Ovary (tissue), 9 donors: ENCODE results near the gene MRPL51. TPM values are rescaled to one million over a fixed set of nuclear protein-coding genes. Genes with fewer than 3 reads are reported as not detected.

ENCODE experiments used
- DNase-seq, 5 donors: peaks; one replicate each; pipeline ENCODE4 v3.0.0-alpha.2; 2019 to 2020
- H3K27ac ChIP-seq, 2 donors: fragments of 200-600 bp; one replicate each; pipeline versions ENCODE4 v1.5.1 to v1.8.0; 2019 to 2022
- H3K27me3 ChIP-seq: fragments of 200-600 bp; one replicate; pipeline ENCODE4 v1.8.0; 2022
- H3K36me3 ChIP-seq: fragments of 200-600 bp; sonication (generic); one replicate; pipeline ENCODE4 v1.5.1; 2019
- H3K4me1 ChIP-seq: one replicate; pipeline ENCODE4 v1.8.1; 2013; ENCODE audit warnings: mild to moderate bottlenecking, moderate library complexity; ENCODE audit not compliant: insufficient read depth
- H3K4me3 ChIP-seq: fragments of 200-600 bp; sonication (generic); one replicate; pipeline ENCODE4 v1.5.1; 2017
- H3K9me3 ChIP-seq, 2 donors: fragments of 200-600 bp in 1 of 2; sonication (generic) in 1 of 2; one replicate each; pipeline versions ENCODE4 v1.5.1 to v1.8.1; 2013 to 2019; ENCODE audit warnings: mild to moderate bottlenecking in 1 of 2, moderate library complexity in 1 of 2
- EP300 ChIP-seq: sonication (generic); formaldehyde crosslinking; IDR thresholded peaks from one replicate; pipeline ENCODE4 v1.6.1; 2017; ENCODE audit warnings: antibody characterized with exemption
- POLR2A ChIP-seq: fragments of 450-650 bp; IDR thresholded peaks from one replicate; pipeline ENCODE4 v1.6.1; 2017; ENCODE audit warnings: antibody characterized with exemption, mild to moderate bottlenecking, moderate library complexity
- WGBS, 3 donors: extraction: QIAGEN DNeasy Blood & Tissue Kit in 1 of 3; methylation state at CpG; one replicate each; pipeline versions ENCODE4 v1.1.5 to v1.1.7; 2013 to 2017; 5-methylcytosine and 5-hydroxymethylcytosine counted together
- intact Hi-C, 4 donors: fragments of 100-400 bp; cut with DNase I; formaldehyde crosslinking; loops; one replicate each; pipeline versions ENCODE4 v1.11.0 to v1.15.1; 2022 to 2023
- polyA plus RNA-seq, 2 donors: library from polyadenylated mRNA; stranded (reverse); fragments of 200-250 nt in 1 of 2; fragments of 350-450 nt in 1 of 2; fragmentation: Illumina TruSeq in 1 of 2; extraction: RNeasy Lipid Tissue Mini Kit (QIAGEN cat#74804) in 1 of 2; gene quantifications; one replicate each; pipeline ENCODE4 v1.2.3, GENCODE V29; 2013 to 2014
- total RNA-seq, 7 donors: library from RNA; depleted of rRNA in 2 of 7; stranded (reverse); fragments of >200 nt in 2 of 7; fragmentation: NEBNext Ultra II Directional in 3 of 7; extraction: Animal tissue kit (Norgen Biotek cat#: 25700) in 3 of 7; gene quantifications; one replicate each; pipeline versions ENCODE4 v1.1.0 to v1.2.4, GENCODE V29; 2016 to 2023
- TF ChIP-seq, protein P1 (sequence below), 3 donors: fragments of 450-650 bp in 2 of 3; fragments of 200-600 bp in 1 of 3; IDR thresholded peaks; one replicate each; pipeline versions ENCODE4 v1.5.1 to v1.8.0; 2016 to 2022; ENCODE audit warnings: antibody characterized with exemption in 3 of 3, mild to moderate bottlenecking in 1 of 3
- donor health status: DM: no; HTN: no; CAD: no; lungs with moderate emphysema.
- donor health status: DM: no; HTN: no; CAD: no.
- donor health status: Bipolar disorder and iron deficiency.
- donor health status: DM: yes; HTN: yes; CAD: no.
- donor health status: DM: no; HTN: no; CAD: no.
- donor health status: DM: yes; HTN: yes; CAD: no.

The MRPL51 gene
- total and polyA plus RNA-seq, 9 donors, result 27.5 to 142 (median 108) TPM

- H3K4me3 ChIP-seq, result no peak overlapping the region
- intact Hi-C loops, result loop anchor here (5.0 to 10.0 kb wide), 3 partner anchors 41 to 138 kb away; no protein-coding TSS in a partner anchor
- 75 to 78% (median 76%) methylated on average over 7 of the region's 7 CpGs for whole genome bisulfite sequencing, 3 donors
- H3K4me1 ChIP-seq, result no peaks in the 10 kb centered on the region
- no peak for TF ChIP-seq POLR2A
- no peaks in the 10 kb centered on the region for H3K27me3 ChIP-seq
- no peak for DNase-seq
- H3K9me3 ChIP-seq, result no peaks in the 10 kb centered on the region
- H3K27ac ChIP-seq, result no peak overlapping the region
- H3K36me3 ChIP-seq, result no peaks in the 10 kb centered on the region
Observed at GRCh38 chr12:6463216-6463615, 29.8 kb downstream of the MRPL51 start.

DNA sequence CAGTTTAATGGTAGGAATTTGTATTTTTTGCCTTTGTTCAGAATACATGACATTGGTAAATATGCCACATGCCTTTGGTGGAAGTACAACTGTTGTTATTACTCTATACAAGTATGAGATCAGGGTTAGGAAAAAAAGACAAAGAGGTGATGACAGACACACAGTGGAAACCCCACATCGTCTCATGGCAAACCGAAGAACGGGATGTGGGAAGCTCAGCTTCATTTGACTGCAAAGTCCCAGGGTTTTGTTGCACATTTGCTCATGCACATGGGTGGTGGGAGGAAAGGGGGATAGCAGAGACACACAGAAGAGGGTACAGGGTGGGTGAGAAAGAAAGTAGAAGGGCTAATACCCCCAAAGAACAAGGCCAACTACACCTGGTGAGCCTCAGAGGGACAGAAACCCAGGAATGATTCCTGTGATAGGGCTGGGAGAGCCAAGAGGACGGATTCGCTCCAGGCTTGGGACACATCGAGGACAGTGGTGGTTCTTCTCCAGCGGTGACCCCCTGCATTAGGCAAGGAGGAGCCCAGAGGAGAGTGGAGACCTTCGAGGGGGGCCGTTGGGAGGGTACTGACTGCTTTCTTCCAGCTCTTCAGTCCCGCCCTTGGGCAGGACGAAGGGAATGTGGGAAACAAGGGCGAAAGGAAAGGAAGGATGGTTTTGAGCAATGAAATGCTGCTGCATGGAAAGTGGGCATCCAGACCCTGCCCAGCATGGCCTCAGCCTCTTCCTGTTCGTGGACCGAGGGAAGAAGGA, 30.6 kb downstream of the MRPL51 start:
- Histone ChIP-seq H3K36me3 (no peaks in the 10 kb centered on the region), H3K4me3 (no peak overlapping the region), H3K27ac (no peak overlapping the region), H3K27me3 (no peaks in the 10 kb centered on the region), H3K4me1 (no peaks in the 10 kb centered on the region), H3K9me3 (no peaks in the 10 kb centered on the region)
- TF ChIP-seq EP300, result no peak
- no peak for TF ChIP-seq POLR2A
- TF ChIP-seq, protein P1, sequence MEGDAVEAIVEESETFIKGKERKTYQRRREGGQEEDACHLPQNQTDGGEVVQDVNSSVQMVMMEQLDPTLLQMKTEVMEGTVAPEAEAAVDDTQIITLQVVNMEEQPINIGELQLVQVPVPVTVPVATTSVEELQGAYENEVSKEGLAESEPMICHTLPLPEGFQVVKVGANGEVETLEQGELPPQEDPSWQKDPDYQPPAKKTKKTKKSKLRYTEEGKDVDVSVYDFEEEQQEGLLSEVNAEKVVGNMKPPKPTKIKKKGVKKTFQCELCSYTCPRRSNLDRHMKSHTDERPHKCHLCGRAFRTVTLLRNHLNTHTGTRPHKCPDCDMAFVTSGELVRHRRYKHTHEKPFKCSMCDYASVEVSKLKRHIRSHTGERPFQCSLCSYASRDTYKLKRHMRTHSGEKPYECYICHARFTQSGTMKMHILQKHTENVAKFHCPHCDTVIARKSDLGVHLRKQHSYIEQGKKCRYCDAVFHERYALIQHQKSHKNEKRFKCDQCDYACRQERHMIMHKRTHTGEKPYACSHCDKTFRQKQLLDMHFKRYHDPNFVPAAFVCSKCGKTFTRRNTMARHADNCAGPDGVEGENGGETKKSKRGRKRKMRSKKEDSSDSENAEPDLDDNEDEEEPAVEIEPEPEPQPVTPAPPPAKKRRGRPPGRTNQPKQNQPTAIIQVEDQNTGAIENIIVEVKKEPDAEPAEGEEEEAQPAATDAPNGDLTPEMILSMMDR (IDR thresholded peaks at IDR 0.05), result no peak
- WGBS, 3 donors, result 87 to 90% (median 90%) methylated on average over 14 of the region's 14 CpGs
- DNase-seq, result no peak
- intact Hi-C loops, result loop anchor here (5.0 to 10.0 kb wide), 3 partner anchors 40 to 138 kb away; no protein-coding TSS in a partner anchor

DNA sequence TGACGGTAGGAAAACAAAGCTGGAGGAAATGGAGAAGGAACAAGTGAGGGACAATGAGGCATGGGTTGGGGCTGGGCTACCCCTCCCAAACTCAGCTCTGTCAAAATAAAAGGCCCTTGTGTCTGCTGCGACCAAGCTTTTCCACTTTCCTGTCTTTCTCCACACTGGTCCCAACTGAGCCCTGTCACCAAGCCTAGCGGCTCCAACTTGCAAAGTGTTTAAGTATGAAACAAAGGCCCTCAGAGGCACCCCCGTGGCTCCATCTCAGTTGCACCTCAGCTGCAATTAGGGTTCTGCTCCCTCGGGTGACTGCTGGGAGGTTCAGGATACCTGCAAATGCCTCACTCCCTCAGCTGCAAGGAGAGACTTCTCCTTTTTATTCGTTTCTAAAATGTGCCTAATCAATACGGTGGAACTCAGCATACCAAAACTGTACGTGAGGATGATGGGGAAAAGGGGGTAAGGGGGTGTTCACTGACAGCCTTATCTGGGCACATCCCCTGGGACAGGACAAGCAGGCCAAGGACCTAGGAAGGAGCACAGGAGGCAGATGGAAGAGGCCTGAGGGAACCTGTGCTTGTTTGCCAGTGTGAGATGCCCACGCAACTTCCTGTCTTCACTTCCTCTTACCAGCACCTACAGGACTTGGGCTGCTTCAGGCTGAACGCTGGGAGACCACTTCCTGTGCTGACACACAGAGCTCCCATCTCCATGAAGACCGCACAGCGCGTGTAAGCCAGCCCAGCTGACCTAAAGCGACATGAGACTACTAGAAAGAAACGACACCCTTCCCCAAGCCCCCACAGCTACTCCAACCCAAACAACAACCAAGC, 31.4 kb downstream of the MRPL51 start:
- Histone ChIP-seq H3K36me3 (no peaks in the 10 kb centered on the region), H3K4me1 (no peaks in the 10 kb centered on the region), H3K9me3 (no peaks in the 10 kb centered on the region), H3K4me3 (no peak overlapping the region), H3K27me3 (no peaks in the 10 kb centered on the region), H3K27ac (no peak overlapping the region)
- DNase-seq, result no peak
- 81 to 83% (median 82%) methylated on average over 15 of the region's 15 CpGs for WGBS, 3 donors
- intact Hi-C loops, result loop anchor here (5.0 to 10.0 kb wide), 3 partner anchors 39 to 137 kb away; no protein-coding TSS in a partner anchor
- no peak for TF ChIP-seq POLR2A
- TF ChIP-seq, protein P1 (IDR thresholded peaks at IDR 0.05), result no peak
- TF ChIP-seq EP300, result no peak

DNA sequence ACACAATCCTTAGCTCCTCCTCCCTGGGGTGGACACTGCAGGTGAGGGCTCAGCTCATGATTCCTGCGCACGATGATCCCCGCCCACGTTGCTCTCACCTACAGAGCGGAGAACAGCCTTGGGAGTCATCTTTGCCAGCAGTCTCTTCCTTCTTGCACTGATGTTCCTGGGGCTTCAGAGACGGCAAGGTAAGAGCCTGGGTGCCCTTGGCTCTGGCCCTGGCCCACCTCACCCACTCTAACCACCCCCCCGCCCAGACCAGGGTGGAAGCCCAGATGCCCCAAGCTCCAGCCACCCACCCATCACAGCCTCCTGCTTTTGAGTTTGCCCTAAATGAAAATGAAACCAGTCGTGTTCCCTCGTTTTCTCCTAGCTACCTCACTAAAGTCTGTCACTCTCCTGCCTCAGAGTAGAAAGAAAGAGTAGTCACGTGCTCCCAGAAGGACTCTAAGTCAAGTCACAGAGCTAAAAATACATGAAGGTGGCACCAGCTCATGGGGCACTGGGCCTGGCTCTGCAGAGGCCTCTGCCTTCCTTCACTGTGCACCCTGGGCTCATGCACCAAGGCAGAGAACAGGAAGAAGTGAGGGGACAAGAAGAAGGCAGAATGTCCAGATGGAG, 32.2 kb downstream of the MRPL51 start:
- no peak for DNase-seq
- Histone ChIP-seq H3K4me3 (no peak overlapping the region), H3K4me1 (no peaks in the 10 kb centered on the region), H3K27me3 (no peaks in the 10 kb centered on the region), H3K27ac (no peak overlapping the region), H3K36me3 (no peaks in the 10 kb centered on the region), H3K9me3 (no peaks in the 10 kb centered on the region)
- intact Hi-C loops, result loop anchor here (5.0 to 10.0 kb wide), 3 partner anchors 39 to 136 kb away; no protein-coding TSS in a partner anchor
- 83 to 89% (median 84%) methylated on average over 10 of the region's 10 CpGs for WGBS, 3 donors
- no peak for TF ChIP-seq EP300
- no peak for TF ChIP-seq POLR2A
- TF ChIP-seq, protein P1 (IDR thresholded peaks at IDR 0.05), result no peak
